SIG-M5 treated with dmso at 0.1 percent for 504 hours (cell line): Measurements from ENCODE around the gene DNAJC5G.
"Not testable (repeated sequence)": the region's sequence is repeated elsewhere in the genome, so short reads cannot be mapped to it uniquely, and the experiment has no call there.

Experiments
- DNase-seq: peaks from one replicate; lab custom pipeline; 2025; ENCODE audit not compliant: unreplicated experiment; lab: John Stamatoyannopoulos, UW

DNAJC5G gene

GRCh38 chr2:27307545-27308358 lies 32.5 kb downstream of the DNAJC5G start:
- no peak for DNase-seq

- DNase-seq = no peak
Measured at GRCh38 chr2:27308359-27308881, 33.2 kb downstream of the DNAJC5G start, which contains the start of gene UCN. TSS of gene UCN (minus strand) at chr2:27308445. CDS start at chr2:27307895, 550 bp downstream.

- DNase-seq = no peak
Measured at GRCh38 chr2:27309651-27310050, 34.4 kb downstream of the DNAJC5G start.

- DNase-seq = no peak
Measured at GRCh38 chr2:27312152-27312551, 36.9 kb downstream of the DNAJC5G start.

GRCh38 chr2:27313882-27314645 lies 38.8 kb downstream of the DNAJC5G start:
- no peak for DNase-seq

GRCh38 chr2:27314709-27315108 lies 39.5 kb downstream of the DNAJC5G start:
- DNase-seq = no peak

- no peak for DNase-seq
Measured at GRCh38 chr2:27315122-27315521, 39.9 kb downstream of the DNAJC5G start.

- DNase-seq = no peak
Measured at GRCh38 chr2:27316655-27317412, 41.6 kb downstream of the DNAJC5G start.

- DNase-seq = not testable (repeated sequence)
Measured at GRCh38 chr2:27319839-27320238, 44.6 kb downstream of the DNAJC5G start.

- DNase-seq = peak; percentile 74
Measured at GRCh38 chr2:27320958-27321543, 45.8 kb downstream of the DNAJC5G start.

GRCh38 chr2:27322301-27322765 lies 47.1 kb downstream of the DNAJC5G start:
- DNase-seq = peak; percentile 68

- peak; percentile 90 for DNase-seq
Measured at GRCh38 chr2:27322766-27323595, 47.7 kb downstream of the DNAJC5G start, which contains the start of gene MPV17. TSS of gene MPV17 (minus strand) at chr2:27323097. CDS start at chr2:27322517, 580 bp downstream.

GRCh38 chr2:27323596-27324285 lies 48.5 kb downstream of the DNAJC5G start:
- peak; percentile 26 for DNase-seq

GRCh38 chr2:27324720-27325119 lies 49.5 kb downstream of the DNAJC5G start:
- DNase-seq = peak; percentile 76
